AG09319 (cell line): ENCODE measurements around the gene BRSK2.

Experiments used
- DNase-seq: peaks from one replicate; pipeline ENCODE4 v3.0.0-alpha.2; 2010; ENCODE audit warnings: low read depth; ENCODE audit errors: extremely low read depth
- CTCF ChIP-seq: IDR thresholded peaks from 2 replicates; pipeline ENCODE4 v1.5.1; 2011; ENCODE audit warnings: low read depth, mild to moderate bottlenecking, inconsistent platforms, low read length, moderate library complexity

Gene BRSK2

GRCh38 chr11:1480555-1481482, 91.1 kb downstream of the BRSK2 start:
- no peak for TF ChIP-seq CTCF
- DNase-seq: no peak

DNA sequence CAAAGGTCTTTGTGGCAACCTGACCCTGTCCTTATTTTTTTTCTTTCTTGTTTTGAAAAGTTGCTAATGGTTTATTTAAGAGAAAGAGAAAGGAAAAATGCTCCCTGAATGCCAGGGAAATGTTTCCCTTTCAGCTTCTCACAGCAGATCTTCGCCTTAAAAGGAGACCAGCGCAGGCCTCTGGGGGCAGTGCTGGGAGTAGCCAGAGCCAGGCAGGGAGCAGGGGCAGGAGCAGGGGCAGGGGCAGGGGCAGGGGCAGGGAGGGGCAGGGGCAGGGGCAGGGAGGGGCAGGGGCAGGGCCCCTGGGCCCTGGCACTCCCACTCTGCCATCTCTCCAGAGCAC, 91.7 kb downstream of the BRSK2 start:
- no peak for TF ChIP-seq CTCF
- DNase-seq: no peak

DNA sequence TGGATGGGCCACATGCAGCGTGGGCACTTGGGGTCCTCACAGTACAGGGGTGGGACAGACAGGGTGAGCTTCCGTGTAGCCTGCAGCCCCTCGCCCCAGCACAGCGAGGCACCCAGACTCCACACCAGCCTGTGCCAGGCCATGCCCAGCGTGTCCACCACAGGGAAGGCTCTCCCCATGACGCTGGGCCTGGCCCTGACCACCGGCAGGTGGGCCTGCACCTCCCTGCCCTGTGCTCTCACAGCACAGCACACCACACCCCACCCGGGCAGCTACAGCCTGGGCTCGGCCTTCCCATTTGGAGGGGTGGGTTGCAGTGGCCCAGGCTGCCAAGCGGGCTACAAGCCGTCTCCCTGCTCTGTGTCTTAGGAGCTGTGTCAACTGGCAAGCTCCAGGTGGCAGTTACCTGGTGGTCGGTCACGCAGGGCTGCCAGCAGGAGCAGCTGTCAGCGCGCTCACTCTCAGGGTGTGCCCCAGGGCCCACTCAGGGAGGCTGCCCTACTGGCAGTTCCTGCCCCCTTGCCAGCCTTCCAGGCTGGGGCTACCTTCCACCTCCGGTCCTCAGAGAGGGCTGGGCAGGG, 92.2 kb downstream of the BRSK2 start:
- DNase-seq: no peak
- no peak for TF ChIP-seq CTCF

DNA sequence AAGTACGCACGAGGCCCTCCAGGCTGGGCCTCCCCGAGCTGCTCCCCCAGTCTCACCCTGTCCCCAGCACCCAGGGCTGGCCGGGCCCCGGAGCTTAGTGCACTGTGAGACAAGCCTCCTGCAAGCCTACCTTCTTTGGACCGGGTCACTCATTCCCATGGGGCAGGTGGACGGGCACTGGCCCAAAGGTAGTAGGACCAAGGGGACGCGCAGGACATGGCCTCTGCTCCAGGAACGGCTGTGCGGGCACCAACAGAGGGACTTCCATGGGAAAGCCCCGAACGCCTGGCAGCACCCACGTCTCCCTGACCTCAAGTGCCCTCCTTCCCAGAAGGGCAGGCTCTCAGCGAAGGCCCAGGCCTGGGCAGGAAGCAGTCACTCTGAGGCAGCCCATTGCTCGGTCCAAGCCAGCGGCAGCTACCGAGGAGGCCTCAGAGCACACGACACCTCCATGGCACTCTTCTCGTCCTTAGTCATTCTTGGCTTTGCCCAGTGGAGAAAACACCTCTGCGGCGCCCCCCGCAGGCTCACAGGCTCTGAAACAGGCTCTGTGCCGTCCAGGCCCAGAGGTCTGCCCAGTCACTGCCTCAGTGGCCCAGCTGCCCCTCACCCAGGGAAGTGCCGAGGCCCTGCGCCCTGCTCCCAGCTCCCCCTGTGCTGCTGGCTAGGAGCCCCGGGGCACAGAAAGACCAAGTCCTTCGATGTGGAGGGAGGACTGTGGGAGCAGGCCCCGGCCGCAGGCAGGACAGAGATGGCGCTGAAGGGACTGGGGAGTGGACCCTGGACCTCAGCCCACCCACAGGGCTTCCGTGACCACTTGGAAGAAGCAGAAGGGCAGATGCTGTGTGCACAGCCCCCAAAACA, 93.1 kb downstream of the BRSK2 start:
- DNase-seq: no peak
- TF ChIP-seq CTCF: no peak; the same call in 1 of the 2 replicates

- DNase-seq: no peak
- TF ChIP-seq CTCF: no peak
These were observed 93.8 kb downstream of the BRSK2 start for GRCh38 chr11:1483445-1483961.

GRCh38 chr11:1484061-1484671, 94.4 kb downstream of the BRSK2 start:
- TF ChIP-seq CTCF: no peak

More at GRCh38 chr11:1484061-1484671, 94.4 kb downstream of the BRSK2 start:
- DNase-seq: no peak
